Heart left ventricle (tissue), 13 donors: ENCODE data around the gene RCOR2.

Experiments used
- POLR2A ChIP-seq, 2 donors: fragments of 450-650 bp; IDR thresholded peaks; one replicate each; pipeline ENCODE4 v1.6.1; 2017; ENCODE audit warnings: antibody characterized with exemption in 2 of 2, mild to moderate bottlenecking in 2 of 2, moderate library complexity in 2 of 2
- TF ChIP-seq, protein P1 (sequence below), 12 donors: fragments of 200-600 bp; sonication (generic) in 4 of 12; IDR thresholded peaks; one replicate each; pipeline versions ENCODE4 v1.5.0 to v1.8.0; 2018 to 2022; ENCODE audit warnings: antibody characterized with exemption in 12 of 12, mild to moderate bottlenecking in 5 of 12
- donor health status: ischemic (EF 13 %, LVEDD 7.1; RV severe dilation, severe dysfunction).
- donor health status: DM: no; HTN: yes; CAD: no.
- donor health status: DM: no; HTN: no; CAD: no.
- donor health status: ischemic (EF 25% LVEDD 6.9; RV normal size, moderate dysfunction).
- donor health status: ischemic (EF 25% LVEDD 5.7; RV mildly dilated, moderate dysfunction).
- donor health status: ischemic (EF 35%, LVEDD 5.7; RV mildly dilated, moderate dysfunction).
- donor health status: nonischemic (EF 11% LVEDD 7.7; RV severe dilation, severe dysfunction).
- donor health status: DM: yes; HTN: yes; CAD: no.
- donor health status: PGD.
- donor health status: ischemic (EF 29% LVEDD 5.4; RV normal size, mild dysfunction).
- donor health status: nonischemic (EF 23%, LVEDD 6.1; RV moderate dilation, normal function).

DNA sequence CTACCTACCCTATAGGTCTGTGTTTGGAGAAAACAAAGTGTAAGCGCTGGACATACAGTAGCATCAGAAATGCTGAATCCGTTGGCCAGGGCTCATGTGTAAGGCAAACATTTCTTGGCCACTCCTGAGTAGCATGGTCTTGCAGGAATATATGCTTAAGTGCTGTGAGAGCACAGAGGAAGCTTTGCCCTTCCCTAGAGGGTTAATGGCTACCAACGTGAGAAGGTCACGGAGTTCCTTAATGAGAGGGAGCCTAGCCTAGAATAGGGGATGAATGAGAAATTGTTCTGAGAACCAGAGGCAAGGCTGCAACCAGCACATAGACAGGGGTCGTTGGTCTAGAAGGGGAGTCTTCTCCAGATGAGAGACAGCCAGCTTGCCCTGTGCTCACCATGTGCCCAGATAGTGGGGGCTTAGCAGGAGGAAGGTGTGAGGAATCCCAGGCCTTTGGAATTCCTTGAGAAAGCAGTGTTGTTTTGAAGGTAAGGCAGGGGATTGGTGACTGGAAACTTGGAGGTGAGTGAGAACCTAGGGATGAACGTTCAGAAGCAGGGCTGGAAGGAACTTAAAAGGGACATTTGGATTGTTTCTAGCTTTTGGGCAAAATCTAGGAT lies 29.5 kb downstream of the RCOR2 start:
- TF ChIP-seq, protein P1, sequence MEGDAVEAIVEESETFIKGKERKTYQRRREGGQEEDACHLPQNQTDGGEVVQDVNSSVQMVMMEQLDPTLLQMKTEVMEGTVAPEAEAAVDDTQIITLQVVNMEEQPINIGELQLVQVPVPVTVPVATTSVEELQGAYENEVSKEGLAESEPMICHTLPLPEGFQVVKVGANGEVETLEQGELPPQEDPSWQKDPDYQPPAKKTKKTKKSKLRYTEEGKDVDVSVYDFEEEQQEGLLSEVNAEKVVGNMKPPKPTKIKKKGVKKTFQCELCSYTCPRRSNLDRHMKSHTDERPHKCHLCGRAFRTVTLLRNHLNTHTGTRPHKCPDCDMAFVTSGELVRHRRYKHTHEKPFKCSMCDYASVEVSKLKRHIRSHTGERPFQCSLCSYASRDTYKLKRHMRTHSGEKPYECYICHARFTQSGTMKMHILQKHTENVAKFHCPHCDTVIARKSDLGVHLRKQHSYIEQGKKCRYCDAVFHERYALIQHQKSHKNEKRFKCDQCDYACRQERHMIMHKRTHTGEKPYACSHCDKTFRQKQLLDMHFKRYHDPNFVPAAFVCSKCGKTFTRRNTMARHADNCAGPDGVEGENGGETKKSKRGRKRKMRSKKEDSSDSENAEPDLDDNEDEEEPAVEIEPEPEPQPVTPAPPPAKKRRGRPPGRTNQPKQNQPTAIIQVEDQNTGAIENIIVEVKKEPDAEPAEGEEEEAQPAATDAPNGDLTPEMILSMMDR (IDR thresholded peaks at IDR 0.05): no peak
- no peak for TF ChIP-seq POLR2A (IDR thresholded peaks at IDR 0.05)
